Activated B cell treated with CpG ODN at 0.5 μM for 24 hours (primary cell): ENCODE data around the gene TMEM184A. TPM values are rescaled to one million over a fixed set of nuclear protein-coding genes. Genes with fewer than 3 reads are reported as not detected.

ENCODE experiments used
- ATAC-seq: fragments of 200-7000 bp; cut with Tn5 transposase; one replicate; pipeline ENCODE4 v1.10.0; 2021; ENCODE audit warnings: low read depth, mild to moderate bottlenecking, moderate library complexity
- CTCF ChIA-PET: fragments of 350-600 bp; sonication (Branson Sonifier 250); formaldehyde crosslinking; loops from one replicate; lab custom pipeline; 2021; ENCODE audit warnings: antibody characterized with exemption; lab: Charles Lee
- POLR2A ChIA-PET: fragments of 350-600 bp; sonication (Branson Sonifier 250); formaldehyde crosslinking; loops from one replicate; lab custom pipeline; 2021; ENCODE audit warnings: antibody characterized with exemption; lab: Charles Lee
- DNase-seq: peaks from one replicate; pipeline ENCODE4 v3.0.0; 2022
- H3K27ac Mint-ChIP-seq: one replicate; pipeline ENCODE4 v1.8.0; 2020; ENCODE audit warnings: mixed read lengths
- H3K27me3 Mint-ChIP-seq: one replicate; pipeline ENCODE4 v1.8.0; 2021; ENCODE audit warnings: mixed read lengths
- H3K36me3 Mint-ChIP-seq: one replicate; pipeline ENCODE4 v1.8.0; 2021; ENCODE audit warnings: low read depth, mixed read lengths
- H3K4me1 Mint-ChIP-seq: one replicate; pipeline ENCODE4 v1.8.0; 2021; ENCODE audit warnings: mixed read lengths
- H3K4me3 Mint-ChIP-seq: one replicate; pipeline ENCODE4 v1.8.0; 2020; ENCODE audit warnings: mild to moderate bottlenecking, mixed read lengths
- H3K9me3 Mint-ChIP-seq: one replicate; pipeline ENCODE4 v1.8.0; 2020; ENCODE audit warnings: mixed read lengths
- CTCF ChIP-seq: fragments of 200-600 bp; IDR thresholded peaks from one replicate; pipeline ENCODE4 v1.8.0; 2022; ENCODE audit warnings: antibody characterized with exemption, mild to moderate bottlenecking
- intact Hi-C: fragments of 100-400 bp; cut with micrococcal nuclease; formaldehyde crosslinking; loops from one replicate; pipeline ENCODE4 v1.15.1; 2024
- total RNA-seq: library from RNA; stranded (reverse); gene quantifications from 2 replicates; pipeline ENCODE4 v1.2.3, GENCODE V29; 2022

The TMEM184A gene
- total RNA-seq, 1 donor from 2014 or later: not detected

GRCh38 chr7:1499367-1500029, 56.5 kb downstream of the TMEM184A start:
- intact Hi-C loops: loop anchor here (5.0 kb wide), 1 partner anchor 48 kb away; no protein-coding TSS in a partner anchor
- H3K27me3 Mint-ChIP-seq: no peaks in the 10 kb centered on the region
- no peak overlapping the region for H3K27ac Mint-ChIP-seq
- H3K4me1 Mint-ChIP-seq: peaks cover 26% of the 10 kb centered on the region
- no peak for DNase-seq
- no peak for TF ChIP-seq CTCF
- peaks cover 61% of the 10 kb centered on the region for H3K36me3 Mint-ChIP-seq
- no peak overlapping the region for H3K4me3 Mint-ChIP-seq
- no peak for ATAC-seq
- ChIA-PET POLR2A (no interaction called here), CTCF (no interaction called here)
- no peaks in the 10 kb centered on the region for H3K9me3 Mint-ChIP-seq

DNA sequence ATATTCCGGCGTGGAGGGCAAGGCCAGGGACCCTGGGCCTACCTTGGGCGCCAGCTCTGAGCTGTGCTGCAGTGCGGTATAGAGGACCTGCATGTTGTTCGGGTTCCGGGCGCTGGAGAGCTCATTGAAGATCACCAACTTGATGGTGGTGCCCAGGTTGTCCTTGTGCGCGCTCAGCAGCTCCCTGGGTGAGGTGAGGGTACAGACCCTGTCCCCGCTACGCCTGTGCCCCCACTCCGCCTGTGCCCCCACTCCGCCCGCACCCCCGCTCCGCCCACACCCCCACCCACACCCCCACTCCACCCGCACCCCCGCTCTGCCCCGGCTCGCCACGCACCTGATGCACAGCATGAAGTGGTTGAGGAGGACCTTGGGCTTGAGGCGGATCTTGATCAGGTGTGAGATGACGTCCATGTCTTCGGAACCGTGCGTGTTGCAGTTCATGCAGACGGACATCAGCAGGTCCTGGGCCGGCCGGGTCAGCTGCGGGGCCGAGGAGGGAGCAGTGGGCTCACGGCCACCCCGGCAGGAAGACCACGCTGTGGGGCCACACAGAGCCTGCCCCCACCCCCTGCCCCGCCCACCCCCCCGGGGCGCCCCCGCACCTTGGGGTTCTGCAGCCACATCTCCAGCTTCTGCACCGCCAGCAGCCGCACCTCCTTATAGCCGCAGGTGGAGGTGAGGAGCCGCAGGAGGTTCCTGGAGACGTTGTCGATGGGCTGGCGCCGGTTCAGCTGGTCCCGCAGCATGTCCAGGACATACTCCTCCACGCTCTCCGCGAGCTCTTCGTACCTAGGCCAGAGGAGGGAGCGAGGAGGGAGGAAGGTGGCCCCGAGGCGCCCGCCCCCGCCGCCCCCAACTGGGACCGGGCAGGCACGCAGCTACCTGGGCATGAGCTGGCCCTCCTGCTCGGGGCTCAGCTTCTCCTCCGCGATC, 57.4 kb downstream of the TMEM184A start:
- CTCF ChIA-PET: no interaction called here
- peaks cover 22% of the 10 kb centered on the region for H3K4me1 Mint-ChIP-seq
- POLR2A ChIA-PET: no interaction called here
- H3K27me3 Mint-ChIP-seq: no peaks in the 10 kb centered on the region
- ATAC-seq (no peak), DNase-seq (no peak)
- intact Hi-C loops: no loop called here
- H3K27ac Mint-ChIP-seq: no peak overlapping the region
- peaks cover 64% of the 10 kb centered on the region for H3K36me3 Mint-ChIP-seq
- no peak for TF ChIP-seq CTCF
- H3K9me3 Mint-ChIP-seq: no peaks in the 10 kb centered on the region
- no peak overlapping the region for H3K4me3 Mint-ChIP-seq

DNA sequence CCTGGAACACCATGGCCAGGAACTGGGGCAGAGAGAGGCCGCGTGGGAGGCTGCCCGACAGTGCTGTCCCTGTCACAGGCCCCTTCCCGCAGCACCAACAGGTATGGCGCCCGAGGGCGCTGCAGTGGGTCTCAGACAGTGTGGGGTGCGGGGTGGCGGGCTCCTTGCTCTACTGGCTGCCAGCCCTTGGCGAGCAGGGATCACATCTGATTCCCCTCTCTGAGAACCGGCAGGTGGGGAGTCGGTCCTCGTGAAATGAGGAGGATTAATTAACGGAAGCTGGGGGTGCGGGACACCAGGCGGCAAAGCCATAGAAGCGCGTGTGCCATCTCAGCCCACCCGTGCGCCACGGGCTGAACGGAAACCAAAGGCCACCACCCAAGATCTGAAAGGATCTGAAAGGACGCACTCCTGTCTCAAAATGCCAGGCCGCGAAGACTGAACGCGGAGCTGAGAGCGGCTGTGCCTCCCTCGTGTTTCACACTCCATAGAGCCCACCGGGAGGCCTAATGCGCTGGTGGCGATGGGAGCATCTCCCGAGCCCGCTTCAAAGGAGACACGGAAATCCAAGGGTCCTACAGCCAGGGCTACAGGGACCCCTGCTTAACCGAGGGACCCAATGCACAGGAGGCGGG, 58.6 kb downstream of the TMEM184A start:
- Mint-ChIP-seq H3K4me3 (no peak overlapping the region), H3K36me3 (peaks cover 65% of the 10 kb centered on the region)
- POLR2A ChIA-PET: no interaction called here

DNA sequence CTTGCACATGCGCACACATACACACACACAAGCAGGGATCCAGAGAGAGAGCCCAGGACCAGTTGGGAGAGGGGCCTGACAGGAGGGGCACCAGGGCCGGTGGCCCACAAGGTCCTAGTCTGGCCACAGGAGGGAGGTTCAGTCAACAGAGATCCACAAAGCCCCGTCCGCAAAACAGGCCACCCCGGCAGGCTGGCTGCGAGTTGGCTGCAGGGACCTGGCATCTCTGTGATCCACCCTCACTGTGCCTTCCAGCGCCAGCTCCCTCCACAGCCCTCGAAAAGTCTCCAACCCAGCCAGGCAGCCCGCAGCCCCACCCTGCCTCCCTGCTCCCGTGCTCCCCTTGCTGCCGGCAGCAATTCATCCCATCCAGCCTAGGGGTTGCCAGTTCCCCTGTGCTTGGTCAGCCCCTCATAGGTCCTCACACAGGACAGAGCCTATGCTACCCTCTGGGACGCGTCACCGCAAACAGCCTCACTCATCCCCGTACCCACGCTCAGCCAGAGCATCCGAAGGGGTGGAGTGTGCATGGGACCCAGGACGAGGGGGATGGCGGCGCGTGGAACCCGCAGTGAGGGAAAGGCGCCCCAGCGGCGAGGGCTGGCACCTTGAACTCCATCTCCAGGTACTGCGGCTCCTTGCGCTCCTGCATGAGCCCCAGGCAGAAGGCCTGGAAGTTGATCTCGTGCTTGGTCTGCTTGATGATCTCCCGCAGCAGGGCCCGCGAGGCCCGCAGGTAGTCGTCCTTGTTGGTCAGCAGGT, 59.3 kb downstream of the TMEM184A start:
- no peak for TF ChIP-seq CTCF
- no peak for ATAC-seq
- no peak overlapping the region for H3K4me3 Mint-ChIP-seq
- peaks cover 5% of the 10 kb centered on the region for H3K4me1 Mint-ChIP-seq
- intact Hi-C loops: no loop called here
- H3K27me3 Mint-ChIP-seq: no peaks in the 10 kb centered on the region
- ChIA-PET POLR2A (no interaction called here), CTCF (no interaction called here)
- H3K36me3 Mint-ChIP-seq: peaks cover 65% of the 10 kb centered on the region
- DNase-seq: no peak
- no peaks in the 10 kb centered on the region for H3K9me3 Mint-ChIP-seq
- H3K27ac Mint-ChIP-seq: no peak overlapping the region

More for the DNA sequence above, 58.6 kb downstream of the TMEM184A start:
- CTCF ChIA-PET: no interaction called here
- ATAC-seq (no peak), DNase-seq (no peak)
- intact Hi-C loops: no loop called here
- H3K27ac Mint-ChIP-seq: no peak overlapping the region
- peaks cover 12% of the 10 kb centered on the region for H3K4me1 Mint-ChIP-seq
- TF ChIP-seq CTCF: no peak
- no peaks in the 10 kb centered on the region for H3K27me3 Mint-ChIP-seq
- H3K9me3 Mint-ChIP-seq: no peaks in the 10 kb centered on the region
